Brain microvascular endothelial cell (primary cell): ENCODE measurements around the gene EFEMP1.

Experiments
- DNase-seq: peaks from one replicate; pipeline ENCODE4 v3.0.0-alpha.2; 2020
- H3K27ac ChIP-seq: fragments of 250-450 bp; sonication (Bioruptor Pico); 2 replicates; pipeline ENCODE4 v1.5.1; 2020; ENCODE audit warnings: mild to moderate bottlenecking, moderate library complexity
- H3K27me3 ChIP-seq: fragments of 250-450 bp; sonication (Bioruptor Pico); replicated peaks from 2 replicates; pipeline ENCODE4 v1.5.1; 2020; ENCODE audit warnings: mild to moderate bottlenecking
- H3K36me3 ChIP-seq: fragments of 250-450 bp; sonication (Bioruptor Pico); replicated peaks from 2 replicates; pipeline ENCODE4 v1.5.1; 2020; ENCODE audit warnings: mild to moderate bottlenecking
- H3K4me3 ChIP-seq: 2 replicates; pipeline ENCODE4 v1.5.1; 2011; ENCODE audit warnings: low read depth, mild to moderate bottlenecking, control low read depth, low read length, moderate library complexity
- CTCF ChIP-seq: IDR thresholded peaks from 2 replicates; pipeline ENCODE4 v1.5.1; 2011; ENCODE audit warnings: low read depth, mild to moderate bottlenecking, moderate library complexity, low read length, control low read depth, inconsistent platforms; ENCODE audit errors: missing control alignments
- in situ Hi-C: cut with HindIII; loops from 2 replicates; pipeline ENCODE4 v1.10.0; 2017; ENCODE audit warnings: low sequenced_read_pairs, low pct_ligation_motif_present

The EFEMP1 gene

GRCh38 chr2:55912926-55913325, 10.7 kb downstream of the EFEMP1 start:
- no peak overlapping the region for H3K4me3 ChIP-seq
- in situ Hi-C loops: no loop called here
- DNase-seq: no peak
- H3K27ac ChIP-seq: no peak overlapping the region
- peaks cover 5% of the 10 kb centered on the region for H3K36me3 ChIP-seq
- H3K27me3 ChIP-seq: no peaks in the 10 kb centered on the region
- no peak for TF ChIP-seq CTCF

- Histone ChIP-seq H3K27me3 (no peaks in the 10 kb centered on the region), H3K36me3 (no peaks in the 10 kb centered on the region), H3K27ac (no peak overlapping the region), H3K4me3 (no peak overlapping the region)
- in situ Hi-C loops: no loop called here
- DNase-seq: no peak
- TF ChIP-seq CTCF: no peak
These were observed 13.5 kb downstream of the EFEMP1 start for GRCh38 chr2:55910077-55910476.

GRCh38 chr2:55907686-55908085, 15.9 kb downstream of the EFEMP1 start:
- no peak for DNase-seq
- Histone ChIP-seq H3K27me3 (no peaks in the 10 kb centered on the region), H3K36me3 (no peaks in the 10 kb centered on the region), H3K4me3 (no peak overlapping the region), H3K27ac (no peak overlapping the region)
- in situ Hi-C loops: no loop called here
- no peak for TF ChIP-seq CTCF

- Histone ChIP-seq H3K27me3 (no peaks in the 10 kb centered on the region), H3K4me3 (no peak overlapping the region), H3K36me3 (no peaks in the 10 kb centered on the region), H3K27ac (no peak overlapping the region)
- DNase-seq: no peak
- no peak for TF ChIP-seq CTCF
- in situ Hi-C loops: no loop called here
These were observed 16.6 kb downstream of the EFEMP1 start for GRCh38 chr2:55906993-55907392.

GRCh38 chr2:55903727-55904126, 19.9 kb downstream of the EFEMP1 start:
- H3K36me3 ChIP-seq: no peaks in the 10 kb centered on the region
- no peak for TF ChIP-seq CTCF
- in situ Hi-C loops: no loop called here

GRCh38 chr2:55902971-55903370, 20.6 kb downstream of the EFEMP1 start:
- no peak overlapping the region for H3K4me3 ChIP-seq
- DNase-seq: no peak
- H3K27me3 ChIP-seq: no peaks in the 10 kb centered on the region
- no peaks in the 10 kb centered on the region for H3K36me3 ChIP-seq
- no peak overlapping the region for H3K27ac ChIP-seq
- in situ Hi-C loops: no loop called here
- TF ChIP-seq CTCF: no peak

More at GRCh38 chr2:55903727-55904126, 19.9 kb downstream of the EFEMP1 start:
- Histone ChIP-seq H3K4me3 (no peak overlapping the region), H3K27ac (no peak overlapping the region), H3K27me3 (no peaks in the 10 kb centered on the region)
- DNase-seq: no peak
